MM.1S (cell line): ENCODE data around the gene KIF14.

ENCODE experiments used
- DNase-seq: peaks from one replicate; pipeline ENCODE4 v3.0.0-alpha.2; 2015
- H2AFZ ChIP-seq: fragments of 300-600 bp; sonication (generic); 2 replicates; pipeline ENCODE4 v1.6.0; 2016; ENCODE audit warnings: antibody characterized with exemption, low read length
- H3F3A ChIP-seq: fragments of 300-600 bp; sonication (generic); 2 replicates; pipeline ENCODE4 v1.6.1; 2016; ENCODE audit warnings: mild to moderate bottlenecking, antibody characterized with exemption, low read length, moderate library complexity, mixed read lengths; ENCODE audit not compliant: insufficient read depth
- H3K27ac ChIP-seq: fragments of 300-600 bp; sonication (generic); 2 replicates; pipeline ENCODE4 v1.5.1; 2016; ENCODE audit warnings: mild to moderate bottlenecking, low read length
- H3K27me3 ChIP-seq: fragments of 300-600 bp; sonication (generic); replicated peaks from 2 replicates; pipeline ENCODE4 v1.6.0; 2016; ENCODE audit warnings: low read length; ENCODE audit not compliant: insufficient read depth
- H3K36me3 ChIP-seq: fragments of 300-600 bp; sonication (generic); replicated peaks from 2 replicates; pipeline ENCODE4 v1.6.1; 2016; ENCODE audit warnings: mild to moderate bottlenecking, low read length, mixed read lengths; ENCODE audit not compliant: insufficient read depth
- H3K4me1 ChIP-seq: fragments of 300-600 bp; sonication (generic); 2 replicates; pipeline ENCODE4 v1.6.1; 2016; ENCODE audit warnings: low read length, mixed read lengths
- H3K4me2 ChIP-seq: fragments of 300-600 bp; sonication (generic); 2 replicates; pipeline ENCODE4 v1.6.0; 2016; ENCODE audit warnings: low read depth, low read length
- H3K4me3 ChIP-seq: fragments of 300-600 bp; sonication (generic); 2 replicates; pipeline ENCODE4 v1.5.1; 2016; ENCODE audit warnings: low read length, mixed read lengths
- H3K79me2 ChIP-seq: fragments of 300-600 bp; sonication (generic); 2 replicates; pipeline ENCODE4 v1.6.1; 2016; ENCODE audit warnings: mixed run types, low read length, mixed read lengths
- H3K9ac ChIP-seq: fragments of 300-600 bp; sonication (generic); 2 replicates; pipeline ENCODE4 v1.6.1; 2016; ENCODE audit warnings: low read length, mixed read lengths
- H3K9me2 ChIP-seq: fragments of 300-600 bp; sonication (generic); replicated peaks from 2 replicates; pipeline ENCODE4 v1.6.1; 2016; ENCODE audit warnings: mild to moderate bottlenecking, low read length, mixed read lengths; ENCODE audit not compliant: insufficient read depth
- H3K9me3 ChIP-seq: fragments of 300-600 bp; sonication (generic); replicated peaks from 2 replicates; pipeline ENCODE4 v1.6.1; 2016; ENCODE audit warnings: mild to moderate bottlenecking, low read length, mixed read lengths; ENCODE audit not compliant: insufficient read depth
- H4K20me1 ChIP-seq: fragments of 300-600 bp; sonication (generic); 2 replicates; pipeline ENCODE4 v1.6.1; 2016; ENCODE audit warnings: mild to moderate bottlenecking, low read length, moderate library complexity, mixed read lengths; ENCODE audit not compliant: insufficient read depth
- CTCF ChIP-seq: fragments of 300-600 bp; sonication (generic); IDR thresholded peaks from 2 replicates; pipeline ENCODE4 v1.5.1; 2016; ENCODE audit warnings: antibody characterized with exemption, low read length, mixed read lengths
- EZH2 ChIP-seq: fragments of 300-600 bp; sonication (generic); optimal IDR thresholded peaks from 2 replicates; pipeline ENCODE3; 2017; ENCODE audit warnings: low read depth, mild to moderate bottlenecking, antibody characterized with exemption, low read length, mixed read lengths
- EZH2phosphoT487 ChIP-seq: fragments of 300-600 bp; sonication (generic); IDR thresholded peaks from 2 replicates; pipeline ENCODE4 v1.6.1; 2018; ENCODE audit warnings: antibody characterized with exemption, low read length

Gene KIF14

GRCh38 chr1:200535605-200536004 lies 84.9 kb downstream of the KIF14 start:
- no peak overlapping the region for H3K27ac ChIP-seq
- H3K9me2 ChIP-seq: no peaks in the 10 kb centered on the region
- H3K27me3 ChIP-seq: no peaks in the 10 kb centered on the region
- no peaks in the 10 kb centered on the region for H3K79me2 ChIP-seq
- peak; percentile 33 for TF ChIP-seq CTCF
- no peak for TF ChIP-seq EZH2phosphoT487
- no peak for TF ChIP-seq EZH2
- peak; percentile 46 for DNase-seq
- no peaks in the 10 kb centered on the region for H3K9me3 ChIP-seq
- no peak overlapping the region for H3K4me3 ChIP-seq
- H3K9ac ChIP-seq: no peak overlapping the region
- H3K36me3 ChIP-seq: no peaks in the 10 kb centered on the region
- H2AFZ ChIP-seq: no peak overlapping the region
- no peaks in the 10 kb centered on the region for H3F3A ChIP-seq
- H4K20me1 ChIP-seq: no peaks in the 10 kb centered on the region
- no peak overlapping the region for H3K4me2 ChIP-seq
- H3K4me1 ChIP-seq: no peaks in the 10 kb centered on the region

GRCh38 chr1:200530623-200531261 lies 89.8 kb downstream of the KIF14 start:
- H3K4me2 ChIP-seq: no peak overlapping the region

GRCh38 chr1:200528858-200529606 lies 91.5 kb downstream of the KIF14 start:
- Histone ChIP-seq H3K4me1 (no peaks in the 10 kb centered on the region), H3K27ac (no peak overlapping the region), H3K36me3 (no peaks in the 10 kb centered on the region), H3F3A (no peaks in the 10 kb centered on the region), H3K9ac (no peak overlapping the region), H3K4me3 (no peak overlapping the region), H3K27me3 (no peaks in the 10 kb centered on the region), H3K79me2 (no peaks in the 10 kb centered on the region), H3K9me2 (no peaks in the 10 kb centered on the region), H3K4me2 (no peak overlapping the region), H3K9me3 (no peaks in the 10 kb centered on the region), H4K20me1 (no peaks in the 10 kb centered on the region), H2AFZ (no peak overlapping the region)
- DNase-seq: no peak
- TF ChIP-seq EZH2 (no peak), CTCF (no peak), EZH2phosphoT487 (no peak)

More at GRCh38 chr1:200530623-200531261, 89.8 kb downstream of the KIF14 start:
- Histone ChIP-seq H3K79me2 (no peaks in the 10 kb centered on the region), H3K9ac (no peak overlapping the region), H3K9me3 (no peaks in the 10 kb centered on the region), H3K4me3 (no peak overlapping the region), H3K27me3 (no peaks in the 10 kb centered on the region), H3K4me1 (no peaks in the 10 kb centered on the region), H4K20me1 (no peaks in the 10 kb centered on the region), H2AFZ (no peak overlapping the region), H3K36me3 (no peaks in the 10 kb centered on the region), H3K9me2 (no peaks in the 10 kb centered on the region), H3F3A (no peaks in the 10 kb centered on the region), H3K27ac (no peak overlapping the region)
- TF ChIP-seq CTCF (no peak), EZH2 (no peak), EZH2phosphoT487 (no peak)
- no peak for DNase-seq
